Measurements from ENCODE around the gene C5orf63. TPM values are rescaled to one million over a fixed set of nuclear protein-coding genes. Genes with fewer than 3 reads are reported as not detected.

Gene C5orf63
- total and polyA plus RNA-seq, 7 donors = 0.55 to 10.9 (median 4.1) TPM

- Histone ChIP-seq H3K36me3 (no peaks in the 10 kb centered on the region), H3K27me3 (no peaks in the 10 kb centered on the region), H3K4me3 (no peak overlapping the region), H3K9me3 (no peaks in the 10 kb centered on the region), H3K27ac (no peak overlapping the region), H3K4me1 (no peaks in the 10 kb centered on the region)
- WGBS, 2 donors = 53 to 75% methylated on average over 3 of the region's 3 CpGs
- intact Hi-C loops (cut with DNase I) = no loop called here
- no peak for DNase-seq
- no peak for TF ChIP-seq EP300 (IDR thresholded peaks at IDR 0.05)
- TF ChIP-seq POLR2A (IDR thresholded peaks at IDR 0.05) = no peak
- TF ChIP-seq POLR2AphosphoS5 (IDR thresholded peaks at IDR 0.05) = no peak
- TF ChIP-seq, protein P1, sequence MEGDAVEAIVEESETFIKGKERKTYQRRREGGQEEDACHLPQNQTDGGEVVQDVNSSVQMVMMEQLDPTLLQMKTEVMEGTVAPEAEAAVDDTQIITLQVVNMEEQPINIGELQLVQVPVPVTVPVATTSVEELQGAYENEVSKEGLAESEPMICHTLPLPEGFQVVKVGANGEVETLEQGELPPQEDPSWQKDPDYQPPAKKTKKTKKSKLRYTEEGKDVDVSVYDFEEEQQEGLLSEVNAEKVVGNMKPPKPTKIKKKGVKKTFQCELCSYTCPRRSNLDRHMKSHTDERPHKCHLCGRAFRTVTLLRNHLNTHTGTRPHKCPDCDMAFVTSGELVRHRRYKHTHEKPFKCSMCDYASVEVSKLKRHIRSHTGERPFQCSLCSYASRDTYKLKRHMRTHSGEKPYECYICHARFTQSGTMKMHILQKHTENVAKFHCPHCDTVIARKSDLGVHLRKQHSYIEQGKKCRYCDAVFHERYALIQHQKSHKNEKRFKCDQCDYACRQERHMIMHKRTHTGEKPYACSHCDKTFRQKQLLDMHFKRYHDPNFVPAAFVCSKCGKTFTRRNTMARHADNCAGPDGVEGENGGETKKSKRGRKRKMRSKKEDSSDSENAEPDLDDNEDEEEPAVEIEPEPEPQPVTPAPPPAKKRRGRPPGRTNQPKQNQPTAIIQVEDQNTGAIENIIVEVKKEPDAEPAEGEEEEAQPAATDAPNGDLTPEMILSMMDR (IDR thresholded peaks at IDR 0.05) = no peak
Measured at GRCh38 chr5:127098241-127098640, 24.9 kb upstream of the C5orf63 start.

DNA sequence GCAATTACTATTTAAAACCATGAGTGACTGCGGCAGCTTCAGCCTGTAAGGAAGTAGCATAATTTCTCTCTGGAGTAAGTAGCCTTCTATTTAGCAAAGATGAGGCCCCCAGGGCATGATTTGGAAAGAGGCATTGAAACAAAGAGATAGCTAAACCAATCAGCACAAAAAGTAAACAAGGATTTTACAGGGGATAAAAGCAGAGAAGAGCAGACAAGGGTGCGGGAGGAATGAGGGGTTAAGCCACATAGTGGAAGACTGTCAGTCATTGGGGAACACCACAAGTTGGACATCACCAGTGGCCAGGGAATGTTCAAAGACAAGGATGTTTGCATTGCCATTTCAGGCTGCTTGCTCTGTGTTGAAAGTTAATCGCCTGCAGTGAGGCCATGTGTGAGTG, 24.0 kb upstream of the C5orf63 start:
- Histone ChIP-seq H3K27ac (no peak overlapping the region), H3K4me3 (no peak overlapping the region), H3K27me3 (no peaks in the 10 kb centered on the region), H3K9me3 (no peaks in the 10 kb centered on the region), H3K4me1 (no peaks in the 10 kb centered on the region), H3K36me3 (no peaks in the 10 kb centered on the region)
- 90 to 91% methylated on average over 3 of the region's 3 CpGs for WGBS, 2 donors
- TF ChIP-seq EP300 (IDR thresholded peaks at IDR 0.05) (no peak), POLR2A (IDR thresholded peaks at IDR 0.05) (no peak), POLR2AphosphoS5 (IDR thresholded peaks at IDR 0.05) (no peak)
- TF ChIP-seq, protein P1 (IDR thresholded peaks at IDR 0.05) = no peak
- intact Hi-C loops (cut with DNase I) = no loop called here
- no peak for DNase-seq

GRCh38 chr5:127096328-127096993, 23.2 kb upstream of the C5orf63 start:
- no peaks in the 10 kb centered on the region for H3K27me3 ChIP-seq
- intact Hi-C loops (cut with DNase I) = no loop called here
- 78 to 89% methylated on average over 9 of the region's 9 CpGs for WGBS, 2 donors

DNA sequence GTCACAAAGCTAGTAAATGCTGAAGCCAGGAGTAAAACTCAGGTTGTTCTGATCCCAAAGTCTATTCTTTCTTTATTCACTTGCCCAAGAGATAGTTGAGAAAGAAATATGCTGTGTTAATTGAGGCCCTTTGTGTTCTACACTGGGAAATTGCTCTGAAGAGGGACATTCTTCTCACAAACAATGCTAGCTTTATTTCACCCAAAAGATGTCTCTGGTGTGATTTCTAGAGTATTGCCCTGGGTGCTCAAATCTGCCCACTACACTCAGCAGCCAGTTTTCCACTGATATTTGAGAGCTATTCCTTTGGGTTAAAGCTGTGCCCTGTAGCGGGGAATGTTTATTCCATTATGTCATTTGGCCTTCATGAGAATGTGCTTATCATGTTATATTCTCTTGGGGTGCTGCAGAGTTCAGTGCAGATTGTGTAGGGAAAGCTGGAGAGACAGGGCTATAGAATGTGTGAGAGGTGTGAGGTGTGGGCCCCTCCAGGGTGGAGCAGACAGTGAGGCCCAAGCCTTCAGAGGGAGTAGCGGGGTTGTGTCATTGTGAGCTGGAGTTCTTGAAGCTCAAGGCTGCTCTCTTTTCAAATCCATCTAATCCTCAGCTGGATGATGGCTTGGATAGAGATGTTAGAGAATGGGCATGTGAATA, 21.0 kb upstream of the C5orf63 start:
- H3K9me3 ChIP-seq = no peaks in the 10 kb centered on the region
- DNase-seq = no peak
- TF ChIP-seq POLR2AphosphoS5 (IDR thresholded peaks at IDR 0.05) = no peak
- TF ChIP-seq EP300 (IDR thresholded peaks at IDR 0.05) = no peak
- TF ChIP-seq, protein P1 (IDR thresholded peaks at IDR 0.05) = no peak
- TF ChIP-seq POLR2A (IDR thresholded peaks at IDR 0.05) = no peak
- H3K4me1 ChIP-seq = no peaks in the 10 kb centered on the region
- H3K4me3 ChIP-seq = no peak overlapping the region
- no peaks in the 10 kb centered on the region for H3K27me3 ChIP-seq
- WGBS, 2 donors = 94 to 98% methylated on average over 2 of the region's 2 CpGs
- intact Hi-C loops (cut with DNase I) = no loop called here
- no peak overlapping the region for H3K27ac ChIP-seq
- H3K36me3 ChIP-seq = no peaks in the 10 kb centered on the region

More at GRCh38 chr5:127096328-127096993, 23.2 kb upstream of the C5orf63 start:
- Histone ChIP-seq H3K4me1 (no peaks in the 10 kb centered on the region), H3K36me3 (no peaks in the 10 kb centered on the region), H3K4me3 (no peak overlapping the region), H3K9me3 (no peaks in the 10 kb centered on the region), H3K27ac (no peak overlapping the region)
- no peak for DNase-seq
- no peak for TF ChIP-seq POLR2A (IDR thresholded peaks at IDR 0.05)

GRCh38 chr5:127092690-127093089, 19.4 kb upstream of the C5orf63 start:
- intact Hi-C loops (cut with DNase I) = no loop called here
- no peak for DNase-seq
- H3K4me1 ChIP-seq = no peaks in the 10 kb centered on the region
- TF ChIP-seq EP300 (IDR thresholded peaks at IDR 0.05) (no peak), POLR2AphosphoS5 (IDR thresholded peaks at IDR 0.05) (no peak), POLR2A (IDR thresholded peaks at IDR 0.05) (no peak)
- TF ChIP-seq, protein P1 (IDR thresholded peaks at IDR 0.05) = no peak
- H3K27ac ChIP-seq = no peak overlapping the region
- no peaks in the 10 kb centered on the region for H3K27me3 ChIP-seq
- H3K9me3 ChIP-seq = no peaks in the 10 kb centered on the region
- WGBS, 2 donors = 60 to 75% methylated on average over 3 of the region's 3 CpGs
- no peaks in the 10 kb centered on the region for H3K36me3 ChIP-seq
- no peak overlapping the region for H3K4me3 ChIP-seq
